Measurements from ENCODE around the gene ANXA2R. TPM values are rescaled to one million over a fixed set of nuclear protein-coding genes. Genes with fewer than 3 reads are reported as not detected.
A peak's percentile ranks its signal among the peaks of the same experiment; 100 is the strongest.

Gene ANXA2R
- total and polyA plus RNA-seq, 2 of the 4 experiments (the other 2 are of a cell fraction) = 1.3 to 3.6 TPM

GRCh38 chr5:43074987-43075318 is 34.8 kb upstream of the ANXA2R start:
- BruUV-seq (replicated peaks) = no TSS peak
- H2AK5ac ChIP-seq (ENCODE audit: low read depth, low read length) = no peak overlapping the region; the same call in 1 of the 2 replicates
- no peak overlapping the region for H2BK120ac ChIP-seq (ENCODE audit: low read depth, low read length)
- no peak overlapping the region for H4K5ac ChIP-seq (ENCODE audit: low read depth, low read length)
- no peak overlapping the region for H3K56ac ChIP-seq (ENCODE audit: extremely low read depth, insufficient read depth, low read length)
- no peaks in the 10 kb centered on the region for H3K9me3 ChIP-seq (ENCODE audit: control insufficient read depth, insufficient read depth, low read length)
- TF ChIP-seq SMC3 (IDR thresholded peaks at IDR 0.05; ENCODE audit: low read depth, low read length) (no peak), FOS (IDR thresholded peaks at IDR 0.05; ENCODE audit: low read depth, low read length) (no peak), MXI1 (IDR thresholded peaks at IDR 0.05; ENCODE audit: borderline replicate concordance, low read depth, low read length) (no peak), BHLHE40 (IDR thresholded peaks at IDR 0.05; ENCODE audit: low read depth, low read length) (no peak), ELK1 (IDR thresholded peaks at IDR 0.05; ENCODE audit: borderline replicate concordance, low read depth, low read length) (no peak), RFX5 (IDR thresholded peaks at IDR 0.05; ENCODE audit: low read depth, low read length) (no peak), POLR2A (IDR thresholded peaks at IDR 0.05; ENCODE audit: low read depth, low read length) (no peak), RAD21 (IDR thresholded peaks at IDR 0.05; ENCODE audit: low read length) (no peak), CTCF (conservative IDR thresholded peaks at IDR 0.05; ENCODE audit: low read depth, low read length) (no peak), USF2 (IDR thresholded peaks at IDR 0.05; ENCODE audit: low read depth, low read length) (no peak)
- H3K4ac ChIP-seq (ENCODE audit: low read depth, low read length) = no peak overlapping the region
- H3K27me3 ChIP-seq (ENCODE audit: control insufficient read depth, insufficient read depth, low read length) = no peaks in the 10 kb centered on the region
- H2BK20ac ChIP-seq (ENCODE audit: low read depth, low read length) = no peak overlapping the region
- dilution Hi-C loops (cut with HindIII; ENCODE audit: low sequenced_read_pairs, unreplicated experiment) = no loop called here
- peaks cover 12% of the 10 kb centered on the region for H3K9me1 ChIP-seq (ENCODE audit: insufficient read depth, low read length)
- no peak overlapping the region for H2BK15ac ChIP-seq (ENCODE audit: low read depth, low read length)
- peaks cover 20% of the 10 kb centered on the region for H3K36me3 ChIP-seq (ENCODE audit: control insufficient read depth, insufficient read depth, low read length)
- no peak overlapping the region for H3K9ac ChIP-seq (ENCODE audit: low read depth, low read length)
- no peaks in the 10 kb centered on the region; the same call in 1 of the 2 replicates for H4K20me1 ChIP-seq (ENCODE audit: insufficient read depth, low read length)
- ChIA-PET POLR2A (ENCODE audit: unreplicated experiment) (no interaction called here), CTCF (no interaction called here)
- WGBS, 2 experiments (ENCODE audit: extremely low coverage in 2 of 2, insufficient read length in 1 of 2) = 96% methylated on average over 4 of the region's 9 CpGs; no CpG with 5 or more reads in 1 of the 2 experiments
- intact Hi-C loops (cut with micrococcal nuclease) = loop anchor here (1.0 to 2.0 kb wide), 2 partner anchors 231 to 314 kb away; no protein-coding TSS in a partner anchor
- DNase-seq = no peak
- H2AK9ac ChIP-seq (replicated peaks; ENCODE audit: low read depth, low read length, poor library complexity) = no peak overlapping the region
- peaks cover 23 to 65% of the 10 kb centered on the region in 2 experiments for H3K79me1 ChIP-seq (ENCODE audit: low read depth in 1 of 2, low read length in 2 of 2)
- H3K4me3 ChIP-seq (ENCODE audit: insufficient read depth, low read depth, low read length) = no peak overlapping the region
- in situ Hi-C loops (cut with MboI; ENCODE audit: low sequenced_read_pairs) = no loop called here
- H4K91ac ChIP-seq (ENCODE audit: insufficient read depth, low read depth, low read length) = no peak overlapping the region
- no peak for ATAC-seq (ENCODE audit: low read depth)
- H3K4me2 ChIP-seq (ENCODE audit: low read depth, low read length) = no peak overlapping the region
- no peak overlapping the region for H2AFZ ChIP-seq (replicated peaks; ENCODE audit: low read length, poor library complexity)
- H3K23ac ChIP-seq (ENCODE audit: low read depth, low read length) = no peak overlapping the region
- H3K4me1 ChIP-seq (ENCODE audit: control insufficient read depth, insufficient read depth, low read length) = peaks cover 4% of the 10 kb centered on the region; the same call in 1 of the 2 replicates
- H3K18ac ChIP-seq (ENCODE audit: low read depth, low read length) = no peak overlapping the region
- H4K8ac ChIP-seq (ENCODE audit: low read depth in 2 of 2, low read length in 2 of 2) = no peak overlapping the region
- H3K27ac ChIP-seq (ENCODE audit: insufficient read depth, low read length) = no peak overlapping the region
- peak overlapping the region; percentile 7 for H2BK5ac ChIP-seq (ENCODE audit: low read depth, low read length, poor library complexity, severe bottlenecking)
- no peak overlapping the region for H3K14ac ChIP-seq (replicated peaks; ENCODE audit: low read depth, low read length)
